ENCODE data around the gene SPRN.

- no peak for TF ChIP-seq KDM1A (IDR thresholded peaks at IDR 0.05; ENCODE audit: low read depth)
- TF ChIP-seq REST (IDR thresholded peaks at IDR 0.05): no peak
- TF ChIP-seq CTCF (IDR thresholded peaks at IDR 0.05): no peak
- no peak for TF ChIP-seq HES2 (IDR thresholded peaks at IDR 0.05)
- TF ChIP-seq HDAC2 (IDR thresholded peaks at IDR 0.05): no peak
- no peak for TF ChIP-seq EP300 (IDR thresholded peaks at IDR 0.05)
Measured at GRCh38 chr10:133377025-133377817, 47.2 kb downstream of the SPRN start.
